Measurements from ENCODE around the gene SBF2.
A peak's percentile ranks its signal among the peaks of the same experiment; 100 is the strongest.

SBF2 gene

GRCh38 chr11:10326012-10326964 is 32.3 kb upstream of the SBF2 start:
- Histone ChIP-seq H3K9me3 (ENCODE audit: control insufficient read depth, low read length) (no peaks in the 10 kb centered on the region), H3K36me3 (ENCODE audit: control insufficient read depth in 1 of 2, insufficient read depth in 2 of 2, low read depth in 1 of 2, low read length in 2 of 2) (no peaks in the 10 kb centered on the region), H3K27ac (ENCODE audit: low read length, poor library complexity, severe bottlenecking) (peak overlapping the region; percentile 52), H3K27me3 (ENCODE audit: control insufficient read depth in 1 of 2, insufficient read depth in 1 of 2, low read length in 2 of 2) (no peaks in the 10 kb centered on the region), H4K91ac (ENCODE audit: low read length) (peak overlapping the region; percentile 54), H3K4ac (ENCODE audit: low read depth in 1 of 2, low read length in 2 of 2) (peak overlapping the region in 1 of 2 experiments; percentile 41), H4K8ac (ENCODE audit: low read length) (no peak overlapping the region), H3K4me3 (ENCODE audit: insufficient read depth in 1 of 2, low read depth in 1 of 2, low read length in 2 of 2) (no peak overlapping the region), H2AFZ (ENCODE audit: low read depth, low read length) (no peak overlapping the region), H3K18ac (ENCODE audit: low read depth in 1 of 2, low read length in 2 of 2) (peak overlapping the region; percentile 89 to 96), H3K4me1 (ENCODE audit: control insufficient read depth, insufficient read depth, low read depth, low read length) (peaks cover 8% of the 10 kb centered on the region), H3K79me1 (replicated peaks; ENCODE audit: low read length, poor library complexity, severe bottlenecking) (no peaks in the 10 kb centered on the region), H2BK15ac (ENCODE audit: low read depth, poor library complexity, severe bottlenecking) (peak overlapping the region; percentile 26), H3K4me2 (ENCODE audit: low read length, poor library complexity, severe bottlenecking) (no peak overlapping the region), H2AK5ac (ENCODE audit: low read length, severe bottlenecking) (peak overlapping the region; percentile 76), H3K23ac (ENCODE audit: low read length in 2 of 2) (no peak overlapping the region), H2BK12ac (ENCODE audit: low read length in 2 of 2) (peak overlapping the region; percentile 93 to 98), H2BK5ac (ENCODE audit: low read depth, low read length, poor library complexity, severe bottlenecking) (peak overlapping the region; percentile 20), H2BK120ac (ENCODE audit: low read depth, low read length) (no peak overlapping the region), H3K9ac (ENCODE audit: low read length) (peak overlapping the region; percentile 88), H3K14ac (ENCODE audit: low read length in 2 of 2) (peak overlapping the region in 1 of 2 experiments; percentile 83)
- DNase-seq: no peak
- 78% methylated on average over 2 of the region's 2 CpGs for WGBS

GRCh38 chr11:10325277-10326011 is 31.4 kb upstream of the SBF2 start:
- peak overlapping the region; percentile 88 for H2AK5ac ChIP-seq (ENCODE audit: low read length, severe bottlenecking)
- H3K9ac ChIP-seq (ENCODE audit: low read length): peak overlapping the region; percentile 88
- H4K8ac ChIP-seq (ENCODE audit: low read length): no peak overlapping the region
- H3K14ac ChIP-seq (ENCODE audit: low read length in 2 of 2): no peak overlapping the region
- H2BK5ac ChIP-seq (ENCODE audit: low read depth, low read length, poor library complexity, severe bottlenecking): no peak overlapping the region
- H3K79me1 ChIP-seq (replicated peaks; ENCODE audit: low read length, poor library complexity, severe bottlenecking): no peaks in the 10 kb centered on the region
- no peak overlapping the region for H3K4me2 ChIP-seq (ENCODE audit: low read length, poor library complexity, severe bottlenecking)
- H3K4ac ChIP-seq (ENCODE audit: low read depth in 1 of 2, low read length in 2 of 2): peak overlapping the region in 1 of 2 experiments; percentile 79
- H3K23ac ChIP-seq (ENCODE audit: low read length in 2 of 2): no peak overlapping the region
- no peak overlapping the region for H2BK15ac ChIP-seq (ENCODE audit: low read depth, poor library complexity, severe bottlenecking)
- no peak overlapping the region for H2BK120ac ChIP-seq (ENCODE audit: low read depth, low read length)
- H3K27ac ChIP-seq (ENCODE audit: low read length, poor library complexity, severe bottlenecking): peak overlapping the region; percentile 52
- peak overlapping the region; percentile 67 for H3K18ac ChIP-seq (ENCODE audit: low read depth in 1 of 2, low read length in 2 of 2)
- DNase-seq: peak; percentile 85
- H3K4me3 ChIP-seq (ENCODE audit: insufficient read depth in 1 of 2, low read depth in 1 of 2, low read length in 2 of 2): no peak overlapping the region
- H3K27me3 ChIP-seq (ENCODE audit: control insufficient read depth in 1 of 2, insufficient read depth in 1 of 2, low read length in 2 of 2): no peaks in the 10 kb centered on the region
- H2BK12ac ChIP-seq (ENCODE audit: low read length in 2 of 2): peak overlapping the region; percentile 6 to 29
- H3K9me3 ChIP-seq (ENCODE audit: control insufficient read depth, low read length): no peaks in the 10 kb centered on the region
- peaks cover 8% of the 10 kb centered on the region for H3K4me1 ChIP-seq (ENCODE audit: control insufficient read depth, insufficient read depth, low read depth, low read length)
- no peak overlapping the region for H4K91ac ChIP-seq (ENCODE audit: low read length)
- H3K36me3 ChIP-seq (ENCODE audit: control insufficient read depth in 1 of 2, insufficient read depth in 2 of 2, low read depth in 1 of 2, low read length in 2 of 2): no peaks in the 10 kb centered on the region
- 7% methylated on average over 4 of the region's 6 CpGs for WGBS
- no peak overlapping the region for H2AFZ ChIP-seq (ENCODE audit: low read depth, low read length)

GRCh38 chr11:10324474-10324873 is 30.5 kb upstream of the SBF2 start:
- H3K36me3 ChIP-seq (ENCODE audit: control insufficient read depth in 1 of 2, insufficient read depth in 2 of 2, low read depth in 1 of 2, low read length in 2 of 2): no peaks in the 10 kb centered on the region
- no peak overlapping the region for H3K27ac ChIP-seq (ENCODE audit: low read length, poor library complexity, severe bottlenecking)
- H2BK12ac ChIP-seq (ENCODE audit: low read length in 2 of 2): no peak overlapping the region
- DNase-seq: no peak
- no peak overlapping the region for H2BK5ac ChIP-seq (ENCODE audit: low read depth, low read length, poor library complexity, severe bottlenecking)
- no peak overlapping the region for H3K4me2 ChIP-seq (ENCODE audit: low read length, poor library complexity, severe bottlenecking)
- H4K91ac ChIP-seq (ENCODE audit: low read length): no peak overlapping the region
- H3K9me3 ChIP-seq (ENCODE audit: control insufficient read depth, low read length): no peaks in the 10 kb centered on the region
- H3K23ac ChIP-seq (ENCODE audit: low read length in 2 of 2): no peak overlapping the region
- peak overlapping the region; percentile 88 for H3K9ac ChIP-seq (ENCODE audit: low read length)
- peak overlapping the region; percentile 43 for H2BK120ac ChIP-seq (ENCODE audit: low read depth, low read length)
- 64% methylated on average over 3 of the region's 3 CpGs for WGBS
- H2AK5ac ChIP-seq (ENCODE audit: low read length, severe bottlenecking): peak overlapping the region; percentile 88
- no peak overlapping the region for H3K4me3 ChIP-seq (ENCODE audit: insufficient read depth in 1 of 2, low read depth in 1 of 2, low read length in 2 of 2)
- H3K27me3 ChIP-seq (ENCODE audit: control insufficient read depth in 1 of 2, insufficient read depth in 1 of 2, low read length in 2 of 2): no peaks in the 10 kb centered on the region
- no peak overlapping the region for H2BK15ac ChIP-seq (ENCODE audit: low read depth, poor library complexity, severe bottlenecking)
- peak overlapping the region in 1 of 2 experiments; percentile 67 for H3K18ac ChIP-seq (ENCODE audit: low read depth in 1 of 2, low read length in 2 of 2)
- no peak overlapping the region for H3K14ac ChIP-seq (ENCODE audit: low read length in 2 of 2)
- H3K79me1 ChIP-seq (replicated peaks; ENCODE audit: low read length, poor library complexity, severe bottlenecking): no peaks in the 10 kb centered on the region
- H3K4ac ChIP-seq (ENCODE audit: low read depth in 1 of 2, low read length in 2 of 2): peak overlapping the region in 1 of 2 experiments; percentile 79
- no peak overlapping the region for H4K8ac ChIP-seq (ENCODE audit: low read length)
- H3K4me1 ChIP-seq (ENCODE audit: control insufficient read depth, insufficient read depth, low read depth, low read length): peaks cover 8% of the 10 kb centered on the region
- H2AFZ ChIP-seq (ENCODE audit: low read depth, low read length): no peak overlapping the region

- DNase-seq: peak; percentile 40
- no peak overlapping the region for H4K91ac ChIP-seq (ENCODE audit: low read length)
- no peak overlapping the region for H3K14ac ChIP-seq (ENCODE audit: low read length in 2 of 2)
- peaks cover 8% of the 10 kb centered on the region for H3K4me1 ChIP-seq (ENCODE audit: control insufficient read depth, insufficient read depth, low read depth, low read length)
- no peak overlapping the region for H4K8ac ChIP-seq (ENCODE audit: low read length)
- H2BK5ac ChIP-seq (ENCODE audit: low read depth, low read length, poor library complexity, severe bottlenecking): no peak overlapping the region
- H2AK5ac ChIP-seq (ENCODE audit: low read length, severe bottlenecking): no peak overlapping the region
- H3K9me3 ChIP-seq (ENCODE audit: control insufficient read depth, low read length): no peaks in the 10 kb centered on the region
- 67% methylated on average over 1 of the region's 1 CpG for WGBS
- H3K79me1 ChIP-seq (replicated peaks; ENCODE audit: low read length, poor library complexity, severe bottlenecking): no peaks in the 10 kb centered on the region
- H3K23ac ChIP-seq (ENCODE audit: low read length in 2 of 2): no peak overlapping the region
- no peaks in the 10 kb centered on the region for H3K27me3 ChIP-seq (ENCODE audit: control insufficient read depth in 1 of 2, insufficient read depth in 1 of 2, low read length in 2 of 2)
- H2AFZ ChIP-seq (ENCODE audit: low read depth, low read length): no peak overlapping the region
- no peak overlapping the region for H2BK15ac ChIP-seq (ENCODE audit: low read depth, poor library complexity, severe bottlenecking)
- H3K18ac ChIP-seq (ENCODE audit: low read depth in 1 of 2, low read length in 2 of 2): no peak overlapping the region
- peak overlapping the region in 1 of 2 experiments; percentile 38 for H3K4ac ChIP-seq (ENCODE audit: low read depth in 1 of 2, low read length in 2 of 2)
- peak overlapping the region in 1 of 2 experiments; percentile 9 for H3K4me3 ChIP-seq (ENCODE audit: insufficient read depth in 1 of 2, low read depth in 1 of 2, low read length in 2 of 2)
- no peak overlapping the region for H2BK120ac ChIP-seq (ENCODE audit: low read depth, low read length)
- H3K27ac ChIP-seq (ENCODE audit: low read length, poor library complexity, severe bottlenecking): no peak overlapping the region
- peak overlapping the region in 1 of 2 experiments; percentile 28 for H2BK12ac ChIP-seq (ENCODE audit: low read length in 2 of 2)
- H3K4me2 ChIP-seq (ENCODE audit: low read length, poor library complexity, severe bottlenecking): no peak overlapping the region
- no peaks in the 10 kb centered on the region for H3K36me3 ChIP-seq (ENCODE audit: control insufficient read depth in 1 of 2, insufficient read depth in 2 of 2, low read depth in 1 of 2, low read length in 2 of 2)
- H3K9ac ChIP-seq (ENCODE audit: low read length): peak overlapping the region; percentile 88
These were observed 29.8 kb upstream of the SBF2 start for GRCh38 chr11:10323793-10324170.

Measured in mesenchymal stem cell (in vitro differentiated cells and primary cell).